Uterus (tissue), 4 donors: ENCODE data around the gene WDR76. TPM values are rescaled to one million over a fixed set of nuclear protein-coding genes. Genes with fewer than 3 reads are reported as not detected.
A peak's percentile ranks its signal among the peaks of the same experiment; 100 is the strongest.
"Not testable (repeated sequence)": the region's sequence is repeated elsewhere in the genome, so short reads cannot be mapped to it uniquely, and the experiment has no call there.

Source experiments
- DNase-seq, 2 donors: peaks; one replicate each; pipeline ENCODE4 v3.0.0-alpha.2; 2019 to 2020
- H3K27ac ChIP-seq, 2 donors: fragments of 200-600 bp; sonication (generic); 1 replicate in 1 of 2; 2 replicates in 1 of 2; pipeline ENCODE4 v1.5.1; 2016 to 2018
- H3K27me3 ChIP-seq, 2 donors: fragments of 200-600 bp; sonication (generic); one replicate each; pipeline ENCODE4 v1.5.1; 2018 to 2019; ENCODE audit warnings: control low read depth in 1 of 2
- H3K36me3 ChIP-seq, 2 donors: fragments of 200-600 bp; sonication (generic); one replicate each; pipeline ENCODE4 v1.5.1; 2019; ENCODE audit warnings: control low read depth in 1 of 2
- H3K4me1 ChIP-seq, 2 donors: fragments of 200-600 bp; sonication (generic); one replicate each; pipeline ENCODE4 v1.5.1; 2018 to 2019; ENCODE audit warnings: control low read depth in 1 of 2
- H3K4me3 ChIP-seq, 2 donors: fragments of 200-600 bp; sonication (generic); 1 replicate in 1 of 2; 2 replicates in 1 of 2; pipeline ENCODE4 v1.5.1; 2018 to 2019; ENCODE audit warnings: mild to moderate bottlenecking in 1 of 2
- H3K9me3 ChIP-seq, 2 donors: fragments of 200-600 bp; sonication (generic); one replicate each; pipeline ENCODE4 v1.5.1; 2019; ENCODE audit warnings: control low read depth in 1 of 2
- CTCF ChIP-seq, 4 experiments: fragments of 200-600 bp in 2 of 4; fragments of 450-650 bp in 2 of 4; sonication (generic) in 2 of 4; IDR thresholded peaks; one replicate each; pipeline ENCODE4 v1.5.1; 2016 to 2019; ENCODE audit warnings: antibody characterized with exemption in 4 of 4, mild to moderate bottlenecking in 2 of 4, moderate library complexity in 1 of 4
- POLR2A ChIP-seq, 2 donors: fragments of 450-650 bp; IDR thresholded peaks; one replicate each; pipeline ENCODE4 v1.6.1; 2016; ENCODE audit warnings: antibody characterized with exemption in 2 of 2, mild to moderate bottlenecking in 1 of 2, moderate library complexity in 1 of 2
- intact Hi-C: fragments of 100-400 bp; cut with DNase I; formaldehyde crosslinking; loops from one replicate; pipeline ENCODE4 v1.15.1; 2023; ENCODE audit warnings: low total_unique reads
- total RNA-seq, 4 donors: library from RNA; depleted of rRNA in 3 of 4; stranded (reverse); fragments of >200 nt in 3 of 4; gene quantifications; one replicate each; pipeline versions ENCODE4 v1.1.0 to v1.2.4, GENCODE V29; 2014 to 2023
- donor health status: DM: yes; HTN: yes; CAD: no.

The WDR76 gene
- total RNA-seq, 4 donors from 2014 or later: 0.59 to 114 (median 13.0) TPM

GRCh38 chr15:43824302-43825246 lies 2.2 kb upstream of the WDR76 start, which contains the start of gene MFAP1:
Gene MFAP1 (minus strand): TSS chr15:43824690. CDS start chr15:43824569, 121 bp downstream.
- intact Hi-C loops: no loop called here
- Histone ChIP-seq H3K27ac (peak within 1 kb of the TSS; percentile 84 to 92), H3K36me3 (no peaks in the 10 kb centered on the region), H3K4me3 (peak within 1 kb of the TSS; percentile 73 to 85), H3K9me3 (no peaks in the 10 kb centered on the region), H3K27me3 (no peaks in the 10 kb centered on the region), H3K4me1 (peaks cover 0 to 19% of the 10 kb centered on the region in 2 donors)
- DNase-seq: peak; percentile 92 to 96
- TF ChIP-seq CTCF (IDR thresholded peaks at IDR 0.05): peak in 1 of 4 experiments; percentile 13
- TF ChIP-seq POLR2A (IDR thresholded peaks at IDR 0.05): peak; percentile 69 to 73

GRCh38 chr15:43825305-43825704 lies 1.5 kb upstream of the WDR76 start:
- peaks cover 0 to 19% of the 10 kb centered on the region in 2 donors for H3K4me1 ChIP-seq
- DNase-seq, H3K9me3 ChIP-seq, intact Hi-C loops, H3K36me3 ChIP-seq, H3K27ac ChIP-seq, H3K27me3 ChIP-seq: not testable (repeated sequence)
- peak overlapping the region in 1 of 2 donors; percentile 85 for H3K4me3 ChIP-seq

- TF ChIP-seq POLR2A (IDR thresholded peaks at IDR 0.05): no peak
- no peak for TF ChIP-seq CTCF (IDR thresholded peaks at IDR 0.05)
- H3K27me3 ChIP-seq: no peaks in the 10 kb centered on the region
- DNase-seq: no peak
- peak overlapping the region; percentile 77 to 83 for H3K27ac ChIP-seq
- H3K36me3 ChIP-seq: no peaks in the 10 kb centered on the region
- intact Hi-C loops: no loop called here
- H3K4me3 ChIP-seq: peak overlapping the region; percentile 43 to 49
- peaks cover 0 to 19% of the 10 kb centered on the region in 2 donors for H3K4me1 ChIP-seq
- H3K9me3 ChIP-seq: no peaks in the 10 kb centered on the region
Measured at GRCh38 chr15:43826029-43826507, 734 bp upstream of the WDR76 start.

- no peaks in the 10 kb centered on the region for H3K9me3 ChIP-seq
- TF ChIP-seq POLR2A (IDR thresholded peaks at IDR 0.05) (no peak), CTCF (IDR thresholded peaks at IDR 0.05) (no peak)
- DNase-seq: no peak
- intact Hi-C loops: no loop called here
- peaks cover 0 to 19% of the 10 kb centered on the region in 2 donors for H3K4me1 ChIP-seq
- peak overlapping the region; percentile 77 to 83 for H3K27ac ChIP-seq
- H3K36me3 ChIP-seq: no peaks in the 10 kb centered on the region
- no peak overlapping the region for H3K4me3 ChIP-seq
- H3K27me3 ChIP-seq: no peaks in the 10 kb centered on the region
Measured at GRCh38 chr15:43828061-43828657, 1.4 kb downstream of the WDR76 start.

- DNase-seq, intact Hi-C loops, H3K27ac ChIP-seq, H3K27me3 ChIP-seq, H3K36me3 ChIP-seq, H3K9me3 ChIP-seq, H3K4me3 ChIP-seq: not testable (repeated sequence)
- peaks cover 0 to 13% of the 10 kb centered on the region in 2 donors for H3K4me1 ChIP-seq
Measured at GRCh38 chr15:43829951-43830540, 3.2 kb downstream of the WDR76 start.

GRCh38 chr15:43830691-43831275 lies 4.0 kb downstream of the WDR76 start:
- DNase-seq, intact Hi-C loops, H3K27ac ChIP-seq, H3K4me3 ChIP-seq, H3K36me3 ChIP-seq, H3K27me3 ChIP-seq, H3K9me3 ChIP-seq: not testable (repeated sequence)
- H3K4me1 ChIP-seq: peaks cover 0 to 13% of the 10 kb centered on the region in 2 donors

- H3K27ac ChIP-seq, DNase-seq, H3K9me3 ChIP-seq, H3K4me3 ChIP-seq, H3K27me3 ChIP-seq, H3K4me1 ChIP-seq, H3K36me3 ChIP-seq, intact Hi-C loops: not testable (repeated sequence)
Measured at GRCh38 chr15:43831519-43832052, 4.8 kb downstream of the WDR76 start.

- DNase-seq, H3K4me1 ChIP-seq, H3K27me3 ChIP-seq, H3K4me3 ChIP-seq, intact Hi-C loops, H3K27ac ChIP-seq, H3K36me3 ChIP-seq, H3K9me3 ChIP-seq: not testable (repeated sequence)
Measured at GRCh38 chr15:43832485-43832884, 5.7 kb downstream of the WDR76 start.
